MV-4-11 (cell line): ENCODE data around the gene ADGRL2.

Experiments
- DNase-seq: peaks from one replicate; lab custom pipeline; 2025; lab: John Stamatoyannopoulos, UW

Gene ADGRL2

GRCh38 chr1:81982523-81982922 lies 181.8 kb downstream of the ADGRL2 start:
- no peak for DNase-seq

- DNase-seq: no peak
Measured at GRCh38 chr1:81989524-81989923, 188.8 kb downstream of the ADGRL2 start.

- no peak for DNase-seq
Measured at GRCh38 chr1:81990241-81990640, 189.5 kb downstream of the ADGRL2 start.

GRCh38 chr1:81998165-81998564 lies 197.4 kb downstream of the ADGRL2 start:
- DNase-seq: no peak

GRCh38 chr1:81999364-81999763 lies 198.6 kb downstream of the ADGRL2 start:
- DNase-seq: no peak

- no peak for DNase-seq
Measured at GRCh38 chr1:82000221-82000620, 199.5 kb downstream of the ADGRL2 start.

- no peak for DNase-seq
Measured at GRCh38 chr1:82001345-82001744, 200.6 kb downstream of the ADGRL2 start.

- no peak for DNase-seq
Measured at GRCh38 chr1:82007804-82008203, 207.1 kb downstream of the ADGRL2 start.

- DNase-seq: no peak
Measured at GRCh38 chr1:82013702-82014101, 213.0 kb downstream of the ADGRL2 start.

- no peak for DNase-seq
Measured at GRCh38 chr1:82015444-82015843, 214.7 kb downstream of the ADGRL2 start.

- no peak for DNase-seq
Measured at GRCh38 chr1:82018319-82018718, 217.6 kb downstream of the ADGRL2 start.

- DNase-seq: no peak
Measured at GRCh38 chr1:82019508-82019907, 218.8 kb downstream of the ADGRL2 start.

GRCh38 chr1:82030830-82031229 lies 230.1 kb downstream of the ADGRL2 start:
- DNase-seq: no peak

- no peak for DNase-seq
Measured at GRCh38 chr1:82032068-82032467, 231.3 kb downstream of the ADGRL2 start.

GRCh38 chr1:82034812-82035211 lies 234.1 kb downstream of the ADGRL2 start:
- DNase-seq: no peak
